GM12801 (cell line): ENCODE results near the gene LIMK2.

Experiments used
- TF ChIP-seq, protein P1 (sequence below): IDR thresholded peaks from one replicate; pipeline ENCODE4 v1.5.1; 2011; ENCODE audit warnings: control low read depth; ENCODE audit not compliant: insufficient read length; ENCODE audit errors: extremely low read depth

The LIMK2 gene

DNA sequence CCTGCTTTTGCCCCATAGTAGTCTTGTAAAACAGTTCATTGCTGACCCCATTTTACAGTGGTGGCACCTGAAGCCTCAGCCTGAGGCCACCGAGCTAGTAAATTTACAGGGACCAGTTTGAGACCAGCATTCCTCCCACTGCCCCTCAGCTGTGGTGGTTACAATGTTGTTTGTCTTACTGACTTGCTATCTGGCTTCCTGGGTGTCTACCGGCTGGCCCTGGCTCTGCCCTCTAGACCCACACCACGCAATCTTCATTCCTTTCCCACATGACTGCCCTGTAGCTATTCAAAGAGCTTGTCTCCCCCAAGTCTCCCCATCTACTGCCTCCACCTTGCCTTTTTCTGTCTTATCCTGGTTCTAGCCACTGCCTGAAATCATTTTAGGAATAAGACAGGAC lies 59.4 kb downstream of the LIMK2 start:
- TF ChIP-seq, protein P1, sequence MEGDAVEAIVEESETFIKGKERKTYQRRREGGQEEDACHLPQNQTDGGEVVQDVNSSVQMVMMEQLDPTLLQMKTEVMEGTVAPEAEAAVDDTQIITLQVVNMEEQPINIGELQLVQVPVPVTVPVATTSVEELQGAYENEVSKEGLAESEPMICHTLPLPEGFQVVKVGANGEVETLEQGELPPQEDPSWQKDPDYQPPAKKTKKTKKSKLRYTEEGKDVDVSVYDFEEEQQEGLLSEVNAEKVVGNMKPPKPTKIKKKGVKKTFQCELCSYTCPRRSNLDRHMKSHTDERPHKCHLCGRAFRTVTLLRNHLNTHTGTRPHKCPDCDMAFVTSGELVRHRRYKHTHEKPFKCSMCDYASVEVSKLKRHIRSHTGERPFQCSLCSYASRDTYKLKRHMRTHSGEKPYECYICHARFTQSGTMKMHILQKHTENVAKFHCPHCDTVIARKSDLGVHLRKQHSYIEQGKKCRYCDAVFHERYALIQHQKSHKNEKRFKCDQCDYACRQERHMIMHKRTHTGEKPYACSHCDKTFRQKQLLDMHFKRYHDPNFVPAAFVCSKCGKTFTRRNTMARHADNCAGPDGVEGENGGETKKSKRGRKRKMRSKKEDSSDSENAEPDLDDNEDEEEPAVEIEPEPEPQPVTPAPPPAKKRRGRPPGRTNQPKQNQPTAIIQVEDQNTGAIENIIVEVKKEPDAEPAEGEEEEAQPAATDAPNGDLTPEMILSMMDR: no peak

DNA sequence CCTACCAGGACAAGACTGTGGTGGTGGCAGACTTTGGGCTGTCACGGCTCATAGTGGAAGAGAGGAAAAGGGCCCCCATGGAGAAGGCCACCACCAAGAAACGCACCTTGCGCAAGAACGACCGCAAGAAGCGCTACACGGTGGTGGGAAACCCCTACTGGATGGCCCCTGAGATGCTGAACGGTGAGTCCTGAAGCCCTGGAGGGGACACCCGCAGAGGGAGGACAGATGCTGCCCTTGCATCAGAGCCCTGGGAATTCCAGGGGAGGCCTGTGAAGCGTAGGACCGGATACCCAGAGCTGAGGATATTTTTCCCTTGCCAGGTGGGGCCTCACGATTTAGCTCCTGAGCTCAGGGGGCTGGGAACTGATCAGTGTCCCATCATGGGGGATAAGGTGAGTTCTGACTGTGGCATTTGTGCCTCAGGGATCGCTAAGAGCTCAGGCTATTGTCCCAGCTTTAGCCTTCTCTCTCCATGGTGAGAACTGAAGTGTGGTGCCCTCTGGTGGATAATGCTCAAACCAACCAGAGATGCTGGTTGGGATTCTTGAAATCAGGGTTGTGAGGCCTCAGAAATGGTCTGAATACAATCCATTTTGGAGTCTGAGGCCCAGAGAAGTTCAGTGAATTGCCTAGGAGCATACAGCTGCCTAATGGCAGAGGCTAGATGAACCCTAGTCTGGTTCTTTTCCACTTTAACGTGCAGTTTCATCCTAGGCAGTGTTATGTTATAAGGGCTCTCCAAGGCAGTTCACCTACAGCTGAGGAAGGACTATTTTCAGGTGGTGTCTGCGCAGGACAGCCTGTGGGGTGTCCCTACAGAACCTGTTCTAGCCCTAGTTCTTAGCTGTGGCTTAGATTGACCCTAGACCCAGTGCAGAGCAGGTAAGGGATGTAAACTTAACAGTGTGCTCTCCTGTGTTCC lies 60.7 kb downstream of the LIMK2 start:
- TF ChIP-seq, protein P1: no peak

DNA sequence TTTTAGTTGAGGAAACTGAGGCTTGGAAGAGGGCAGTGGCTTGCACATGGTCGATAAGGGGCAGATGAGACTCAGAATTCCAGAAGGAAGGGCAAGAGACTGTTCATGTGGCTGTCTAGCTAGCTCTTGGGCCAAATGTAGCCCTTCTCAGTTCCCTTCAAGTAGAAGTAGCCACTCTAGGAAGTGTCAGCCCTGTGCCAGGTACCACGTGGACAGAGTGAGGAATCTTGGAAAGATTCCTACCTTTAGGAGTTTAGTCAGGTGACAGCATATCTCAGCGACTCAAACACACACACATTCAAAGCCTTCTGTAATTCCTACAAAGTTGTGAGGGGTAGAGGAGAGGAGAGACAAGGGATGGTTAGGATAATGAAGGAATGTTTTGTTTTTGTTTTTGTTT lies 61.9 kb downstream of the LIMK2 start:
- TF ChIP-seq, protein P1: no peak

DNA sequence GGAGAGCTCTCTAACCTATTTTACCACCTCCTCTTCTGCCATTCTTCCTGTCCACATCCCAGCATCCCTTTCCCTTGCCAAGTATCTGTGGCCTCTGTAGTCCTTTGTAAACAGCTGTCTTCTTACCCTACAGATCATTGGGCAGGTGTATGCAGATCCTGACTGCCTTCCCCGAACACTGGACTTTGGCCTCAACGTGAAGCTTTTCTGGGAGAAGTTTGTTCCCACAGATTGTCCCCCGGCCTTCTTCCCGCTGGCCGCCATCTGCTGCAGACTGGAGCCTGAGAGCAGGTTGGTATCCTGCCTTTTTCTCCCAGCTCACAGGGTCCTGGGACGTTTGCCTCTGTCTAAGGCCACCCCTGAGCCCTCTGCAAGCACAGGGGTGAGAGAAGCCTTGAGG lies 62.9 kb downstream of the LIMK2 start:
- TF ChIP-seq, protein P1: no peak

DNA sequence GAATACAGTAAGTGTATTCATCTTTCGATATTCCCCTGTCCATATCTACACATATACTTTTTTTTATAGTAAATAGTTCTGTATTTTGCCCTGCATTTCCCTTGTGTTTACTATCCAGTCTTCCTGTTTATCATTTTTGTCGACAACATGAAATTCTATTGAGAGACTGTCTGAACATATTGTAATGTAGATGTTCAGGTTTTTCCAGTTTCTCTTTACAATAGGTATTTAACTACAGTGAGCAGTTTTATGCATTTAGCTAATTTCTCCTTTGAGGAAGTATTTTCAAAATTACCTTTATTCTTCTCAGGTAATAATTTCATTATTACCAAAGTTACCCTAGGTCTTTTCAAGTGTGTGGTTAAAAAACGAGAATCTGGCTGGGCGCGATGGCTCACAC lies 63.5 kb downstream of the LIMK2 start:
- TF ChIP-seq, protein P1: no peak

DNA sequence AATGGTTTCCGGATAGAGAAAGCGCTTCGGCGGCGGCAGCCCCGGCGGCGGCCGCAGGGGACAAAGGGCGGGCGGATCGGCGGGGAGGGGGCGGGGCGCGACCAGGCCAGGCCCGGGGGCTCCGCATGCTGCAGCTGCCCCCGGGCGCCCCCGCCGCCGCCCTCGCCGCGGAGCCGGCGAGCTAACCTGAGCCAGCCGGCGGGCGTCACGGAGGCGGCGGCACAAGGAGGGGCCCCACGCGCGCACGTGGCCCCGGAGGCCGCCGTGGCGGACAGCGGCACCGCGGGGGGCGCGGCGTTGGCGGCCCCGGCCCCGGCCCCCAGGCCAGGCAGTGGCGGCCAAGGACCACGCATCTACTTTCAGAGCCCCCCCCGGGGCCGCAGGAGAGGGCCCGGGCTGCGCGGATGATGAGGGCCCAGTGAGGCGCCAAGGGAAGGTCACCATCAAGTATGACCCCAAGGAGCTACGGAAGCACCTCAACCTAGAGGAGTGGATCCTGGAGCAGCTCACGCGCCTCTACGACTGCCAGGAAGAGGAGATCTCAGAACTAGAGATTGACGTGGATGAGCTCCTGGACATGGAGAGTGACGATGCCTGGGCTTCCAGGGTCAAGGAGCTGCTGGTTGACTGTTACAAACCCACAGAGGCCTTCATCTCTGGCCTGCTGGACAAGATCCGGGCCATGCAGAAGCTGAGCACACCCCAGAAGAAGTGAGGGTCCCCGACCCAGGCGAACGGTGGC lies 64.5 kb downstream of the LIMK2 start:
- TF ChIP-seq, protein P1: no peak

DNA sequence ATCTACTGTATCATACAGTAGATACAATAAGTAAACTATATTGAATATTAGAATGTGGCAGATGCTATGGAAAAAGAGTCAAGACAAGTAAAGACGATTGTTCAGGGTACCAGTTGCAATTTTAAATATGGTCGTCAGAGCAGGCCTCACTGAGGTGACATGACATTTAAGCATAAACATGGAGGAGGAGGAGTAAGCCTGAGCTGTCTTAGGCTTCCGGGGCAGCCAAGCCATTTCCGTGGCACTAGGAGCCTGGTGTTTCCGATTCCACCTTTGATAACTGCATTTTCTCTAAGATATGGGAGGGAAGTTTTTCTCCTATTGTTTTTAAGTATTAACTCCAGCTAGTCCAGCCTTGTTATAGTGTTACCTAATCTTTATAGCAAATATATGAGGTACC lies 65.6 kb downstream of the LIMK2 start:
- TF ChIP-seq, protein P1: no peak
